Astrocyte (in vitro differentiated cells and primary cell): ENCODE results near the gene ANXA2R. TPM values are rescaled to one million over a fixed set of nuclear protein-coding genes. Genes with fewer than 3 reads are reported as not detected.

Source experiments
- DNase-seq: peaks from one replicate; pipeline ENCODE4 v3.0.0-alpha.2; 2010; ENCODE audit warnings: low read depth
- FAIRE-seq: peaks from 2 replicates; lab custom pipeline; 2011; peaks lifted over from hg19 to GRCh38; lab: Jason Lieb, UNC
- H2AFZ ChIP-seq: 2 replicates; pipeline ENCODE4 v1.6.0; 2012; ENCODE audit warnings: low read depth, low read length, inconsistent platforms
- H3K27ac ChIP-seq: 2 replicates; pipeline ENCODE4 v1.5.1; 2011; ENCODE audit warnings: low read depth, low read length, inconsistent platforms
- H3K27me3 ChIP-seq: 2 replicates; pipeline ENCODE4 v1.6.0; 2011; ENCODE audit warnings: low read length, inconsistent platforms; ENCODE audit not compliant: insufficient read depth
- H3K36me3 ChIP-seq: 2 replicates; pipeline ENCODE4 v1.5.1; 2011; ENCODE audit warnings: low read length, inconsistent platforms; ENCODE audit not compliant: insufficient read depth
- H3K4me1 ChIP-seq: 2 replicates; pipeline ENCODE4 v1.5.1; 2011; ENCODE audit warnings: low read length, inconsistent platforms; ENCODE audit not compliant: insufficient read depth
- H3K4me2 ChIP-seq: 2 replicates; pipeline ENCODE4 v1.6.0; 2012; ENCODE audit warnings: low read length, inconsistent platforms
- H3K4me3 ChIP-seq: 2 replicates; pipeline ENCODE4 v1.5.1; 2011; ENCODE audit warnings: low read depth, mild to moderate bottlenecking, low read length, inconsistent platforms; ENCODE audit not compliant: insufficient read depth
- H3K79me2 ChIP-seq: 2 replicates; pipeline ENCODE4 v1.6.0; 2012; ENCODE audit warnings: mild to moderate bottlenecking, low read length, inconsistent platforms; ENCODE audit not compliant: insufficient read depth
- H3K9ac ChIP-seq: 2 replicates; pipeline ENCODE4 v1.6.0; 2012; ENCODE audit warnings: mild to moderate bottlenecking, low read length, inconsistent platforms
- H3K9me3 ChIP-seq: 2 replicates; pipeline ENCODE4 v1.5.1; 2012; ENCODE audit warnings: low read depth, mild to moderate bottlenecking, low read length, inconsistent platforms; ENCODE audit not compliant: insufficient read depth
- H4K20me1 ChIP-seq: 2 replicates; pipeline ENCODE4 v1.6.0; 2012; ENCODE audit warnings: low read length, inconsistent platforms; ENCODE audit not compliant: insufficient read depth
- H3K27ac Mint-ChIP-seq: one replicate; pipeline ENCODE4 v1.8.0; 2021; ENCODE audit warnings: mild to moderate bottlenecking, mixed read lengths; ENCODE audit not compliant: unreplicated experiment
- H3K27me3 Mint-ChIP-seq: one replicate; pipeline ENCODE4 v1.8.0; 2021; ENCODE audit warnings: low read depth, mixed read lengths; ENCODE audit not compliant: unreplicated experiment
- H3K36me3 Mint-ChIP-seq: one replicate; pipeline ENCODE4 v1.8.0; 2021; ENCODE audit warnings: low read depth, mixed read lengths; ENCODE audit not compliant: unreplicated experiment
- H3K4me1 Mint-ChIP-seq: one replicate; pipeline ENCODE4 v1.8.0; 2021; ENCODE audit warnings: low read depth, mixed read lengths; ENCODE audit not compliant: unreplicated experiment
- H3K4me3 Mint-ChIP-seq: one replicate; pipeline ENCODE4 v1.8.0; 2021; ENCODE audit warnings: mild to moderate bottlenecking, moderate library complexity, mixed read lengths; ENCODE audit not compliant: unreplicated experiment
- H3K9me3 Mint-ChIP-seq: one replicate; pipeline ENCODE4 v1.8.0; 2021; ENCODE audit warnings: mild to moderate bottlenecking, mixed read lengths; ENCODE audit not compliant: unreplicated experiment
- EZH2 ChIP-seq: IDR thresholded peaks from 2 replicates; pipeline ENCODE4 v1.6.1; 2012; ENCODE audit warnings: mild to moderate bottlenecking, low read length, inconsistent platforms; ENCODE audit not compliant: insufficient read depth
- total RNA-seq: library from RNA; stranded (reverse); gene quantifications from 2 replicates; pipeline ENCODE4 v1.2.1, GENCODE V29; 2021
- TF ChIP-seq, protein P1 (sequence below): IDR thresholded peaks from 2 replicates; pipeline ENCODE4 v1.5.1; 2011; ENCODE audit warnings: low read depth, mild to moderate bottlenecking, inconsistent platforms, low read length, moderate library complexity; ENCODE audit not compliant: insufficient read depth

ANXA2R gene
- total RNA-seq, 1 donor from 2014 or later, result 0.50 TPM

DNA sequence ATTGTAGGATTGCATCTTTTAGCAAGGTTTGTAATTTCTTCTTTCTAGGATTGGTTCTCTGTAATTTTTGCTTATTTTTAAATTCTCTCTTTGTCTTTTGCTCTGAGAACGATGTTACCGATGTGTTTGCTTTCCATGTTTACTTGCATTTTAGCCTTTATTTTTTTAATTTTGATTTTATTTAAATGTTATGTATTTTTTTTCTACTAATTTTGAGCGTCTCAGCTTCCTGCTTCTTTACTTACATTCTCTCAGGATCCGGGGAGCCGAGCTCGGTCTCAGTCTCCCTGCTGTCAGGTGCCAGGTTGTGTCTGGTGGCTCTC, 20.9 kb downstream of the ANXA2R start:
- peak overlapping the region; percentile 90 for H3K27ac Mint-ChIP-seq
- peak overlapping the region; percentile 61 for H2AFZ ChIP-seq

DNA sequence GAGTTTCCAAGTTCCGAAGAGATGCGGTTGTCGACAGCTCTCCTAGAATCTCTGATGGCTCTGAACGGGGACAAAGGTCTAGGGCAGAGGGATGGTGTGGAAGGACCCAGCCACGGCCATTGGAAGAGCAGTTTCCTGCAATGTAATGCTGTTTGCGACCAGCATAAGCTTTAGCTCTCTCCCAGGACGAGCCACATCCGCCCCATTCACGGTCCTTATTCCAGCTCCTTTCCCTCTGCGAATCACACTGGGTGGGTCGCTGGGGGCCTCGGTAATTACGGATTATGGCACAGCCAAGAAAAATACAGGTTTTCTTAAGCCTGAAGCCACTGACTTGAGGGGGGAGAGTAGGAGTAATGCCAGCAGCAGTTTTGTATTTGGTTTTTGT, 22.7 kb downstream of the ANXA2R start:
- TF ChIP-seq, protein P1, sequence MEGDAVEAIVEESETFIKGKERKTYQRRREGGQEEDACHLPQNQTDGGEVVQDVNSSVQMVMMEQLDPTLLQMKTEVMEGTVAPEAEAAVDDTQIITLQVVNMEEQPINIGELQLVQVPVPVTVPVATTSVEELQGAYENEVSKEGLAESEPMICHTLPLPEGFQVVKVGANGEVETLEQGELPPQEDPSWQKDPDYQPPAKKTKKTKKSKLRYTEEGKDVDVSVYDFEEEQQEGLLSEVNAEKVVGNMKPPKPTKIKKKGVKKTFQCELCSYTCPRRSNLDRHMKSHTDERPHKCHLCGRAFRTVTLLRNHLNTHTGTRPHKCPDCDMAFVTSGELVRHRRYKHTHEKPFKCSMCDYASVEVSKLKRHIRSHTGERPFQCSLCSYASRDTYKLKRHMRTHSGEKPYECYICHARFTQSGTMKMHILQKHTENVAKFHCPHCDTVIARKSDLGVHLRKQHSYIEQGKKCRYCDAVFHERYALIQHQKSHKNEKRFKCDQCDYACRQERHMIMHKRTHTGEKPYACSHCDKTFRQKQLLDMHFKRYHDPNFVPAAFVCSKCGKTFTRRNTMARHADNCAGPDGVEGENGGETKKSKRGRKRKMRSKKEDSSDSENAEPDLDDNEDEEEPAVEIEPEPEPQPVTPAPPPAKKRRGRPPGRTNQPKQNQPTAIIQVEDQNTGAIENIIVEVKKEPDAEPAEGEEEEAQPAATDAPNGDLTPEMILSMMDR, result no peak
- Histone ChIP-seq H3K9me3 (no peaks in the 10 kb centered on the region), H3K9ac (peak overlapping the region; percentile 91), H3K4me1 (peaks cover 13% of the 10 kb centered on the region), H4K20me1 (no peaks in the 10 kb centered on the region), H3K4me3 (peak overlapping the region; percentile 80), H3K79me2 (peaks cover 22% of the 10 kb centered on the region), H3K27ac (peak overlapping the region; percentile 90), H2AFZ (peak overlapping the region; percentile 86), H3K36me3 (no peaks in the 10 kb centered on the region), H3K4me2 (peak overlapping the region; percentile 97), H3K27me3 (no peaks in the 10 kb centered on the region)
- DNase-seq (no peak), FAIRE-seq (no peak)
- Mint-ChIP-seq H3K36me3 (no peaks in the 10 kb centered on the region), H3K4me3 (peak overlapping the region; percentile 90), H3K9me3 (peaks cover 4% of the 10 kb centered on the region), H3K27ac (peak overlapping the region; percentile 90), H3K27me3 (peaks cover 42% of the 10 kb centered on the region), H3K4me1 (peaks cover 5% of the 10 kb centered on the region)

More for the DNA sequence above, 20.9 kb downstream of the ANXA2R start:
- H3K4me3 Mint-ChIP-seq, result peak overlapping the region; percentile 90
- no peak for DNase-seq
- peaks cover 13% of the 10 kb centered on the region for H3K4me1 ChIP-seq
- no peak for TF ChIP-seq EZH2
- TF ChIP-seq, protein P1, result no peak
- peak overlapping the region; percentile 97 for H3K4me2 ChIP-seq
- peak overlapping the region; percentile 91 for H3K9ac ChIP-seq
- peak overlapping the region; percentile 70 for H3K27ac ChIP-seq
- H4K20me1 ChIP-seq, result no peaks in the 10 kb centered on the region
- peaks cover 5% of the 10 kb centered on the region for H3K4me1 Mint-ChIP-seq
- H3K27me3 Mint-ChIP-seq, result peaks cover 53% of the 10 kb centered on the region
- H3K9me3 ChIP-seq, result no peaks in the 10 kb centered on the region
- FAIRE-seq, result no peak
- peak overlapping the region; percentile 85 for H3K4me3 ChIP-seq
- no peaks in the 10 kb centered on the region for H3K36me3 ChIP-seq
- peaks cover 7% of the 10 kb centered on the region for H3K9me3 Mint-ChIP-seq
- no peaks in the 10 kb centered on the region for H3K27me3 ChIP-seq
- H3K79me2 ChIP-seq, result peaks cover 22% of the 10 kb centered on the region
- no peaks in the 10 kb centered on the region for H3K36me3 Mint-ChIP-seq

DNA sequence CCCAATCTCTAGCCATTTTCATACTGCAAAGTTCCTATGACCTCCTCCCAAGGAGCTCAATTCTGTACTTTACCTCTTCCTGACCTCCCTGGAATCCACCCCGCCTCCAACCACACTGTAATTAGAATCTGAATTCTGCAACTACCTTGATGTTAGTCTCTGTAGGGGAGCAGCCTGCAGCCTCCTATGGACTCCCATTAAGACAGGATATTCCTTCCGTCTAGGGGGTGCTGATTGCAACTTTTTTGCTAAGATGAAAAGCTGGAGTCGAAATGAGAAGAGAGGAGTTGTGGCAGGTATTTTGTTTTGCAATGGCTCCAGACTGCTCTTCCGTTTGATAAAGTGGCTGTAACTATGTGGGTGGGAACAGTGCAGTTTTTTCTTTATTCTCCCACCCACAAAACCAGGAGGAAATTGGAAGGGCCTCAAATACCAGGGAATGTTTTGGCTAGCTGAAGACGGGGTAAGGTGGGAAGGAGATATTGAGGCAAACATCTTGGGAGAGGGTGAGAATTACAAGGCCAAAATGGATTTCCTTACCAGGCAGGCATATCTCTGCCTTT, 23.8 kb downstream of the ANXA2R start:
- Mint-ChIP-seq H3K36me3 (no peaks in the 10 kb centered on the region), H3K4me1 (peaks cover 5% of the 10 kb centered on the region), H3K27ac (no peak overlapping the region), H3K27me3 (peaks cover 42% of the 10 kb centered on the region), H3K4me3 (peak overlapping the region; percentile 45), H3K9me3 (peaks cover 4% of the 10 kb centered on the region)
- Histone ChIP-seq H3K36me3 (no peaks in the 10 kb centered on the region), H3K9me3 (no peaks in the 10 kb centered on the region), H3K4me1 (peaks cover 13% of the 10 kb centered on the region), H3K79me2 (peaks cover 19% of the 10 kb centered on the region), H3K9ac (no peak overlapping the region), H3K4me2 (peak overlapping the region; percentile 8), H3K27ac (no peak overlapping the region), H2AFZ (no peak overlapping the region), H3K27me3 (no peaks in the 10 kb centered on the region), H4K20me1 (no peaks in the 10 kb centered on the region), H3K4me3 (no peak overlapping the region)
- FAIRE-seq (no peak), DNase-seq (peak; percentile 36)
- TF ChIP-seq, protein P1, result no peak
- TF ChIP-seq EZH2, result no peak
